CD4-positive, alpha-beta T cell treated with Interleukin-15 for 4 hours (primary cell): ENCODE measurements around the gene HMCES.

Experiments
- DNase-seq: peaks from one replicate; pipeline ENCODE4 v3.0.0-alpha.2; 2020; ENCODE audit warnings: low spot score

Gene HMCES

DNA sequence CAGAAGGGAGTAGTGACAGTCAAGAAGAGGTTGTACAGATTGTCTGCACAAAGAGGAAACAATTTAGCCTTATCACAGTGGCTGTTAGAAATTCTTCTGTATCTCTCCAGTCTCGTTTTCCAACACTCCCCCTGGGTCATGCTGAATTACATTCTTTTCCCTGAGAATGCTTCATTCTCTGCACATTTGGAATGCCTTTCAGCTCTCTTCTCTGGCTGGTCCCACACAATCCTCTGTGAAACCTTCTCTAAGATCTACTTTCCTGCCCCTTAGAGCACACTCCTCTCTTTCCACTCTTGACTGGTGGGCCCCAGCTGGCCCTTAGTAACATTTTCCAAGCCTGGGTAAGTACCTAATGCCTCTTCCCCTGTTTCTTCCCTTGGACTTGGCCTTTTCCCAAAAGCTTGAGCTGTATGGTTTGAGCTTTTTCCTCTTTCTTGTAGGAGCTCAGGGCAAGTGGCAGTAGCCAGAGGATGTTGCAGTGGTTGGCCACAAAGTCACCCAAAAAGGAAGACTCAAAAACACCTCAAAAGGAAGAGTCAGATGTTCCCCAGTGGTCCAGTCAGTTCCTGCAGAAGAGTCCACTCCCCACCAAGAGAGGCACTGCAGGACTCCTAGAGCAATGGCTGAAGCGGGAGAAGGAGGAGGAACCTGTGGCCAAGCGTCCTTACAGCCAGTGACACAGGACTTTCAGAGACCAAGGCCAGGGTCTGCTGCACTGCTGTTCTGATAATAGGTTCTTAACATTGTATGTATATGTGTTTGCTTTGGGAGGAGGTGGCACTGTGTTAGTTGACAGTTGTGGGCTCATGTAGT lies 25.7 kb downstream of the HMCES start:
- DNase-seq, result no peak

DNA sequence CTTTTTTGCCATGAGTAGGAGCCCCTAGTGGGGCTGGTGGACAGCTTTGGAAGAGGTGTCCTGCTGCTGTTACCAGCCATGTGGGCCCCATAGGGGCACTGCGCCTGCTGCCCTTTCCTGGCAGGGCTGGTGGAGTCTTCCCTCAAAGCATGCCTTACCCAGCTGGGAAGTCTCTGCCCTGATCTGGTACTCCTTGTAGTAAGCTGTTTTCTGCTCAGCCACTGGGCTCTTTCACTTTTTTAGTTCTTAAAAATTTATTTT lies 26.2 kb downstream of the HMCES start:
- DNase-seq, result no peak

DNA sequence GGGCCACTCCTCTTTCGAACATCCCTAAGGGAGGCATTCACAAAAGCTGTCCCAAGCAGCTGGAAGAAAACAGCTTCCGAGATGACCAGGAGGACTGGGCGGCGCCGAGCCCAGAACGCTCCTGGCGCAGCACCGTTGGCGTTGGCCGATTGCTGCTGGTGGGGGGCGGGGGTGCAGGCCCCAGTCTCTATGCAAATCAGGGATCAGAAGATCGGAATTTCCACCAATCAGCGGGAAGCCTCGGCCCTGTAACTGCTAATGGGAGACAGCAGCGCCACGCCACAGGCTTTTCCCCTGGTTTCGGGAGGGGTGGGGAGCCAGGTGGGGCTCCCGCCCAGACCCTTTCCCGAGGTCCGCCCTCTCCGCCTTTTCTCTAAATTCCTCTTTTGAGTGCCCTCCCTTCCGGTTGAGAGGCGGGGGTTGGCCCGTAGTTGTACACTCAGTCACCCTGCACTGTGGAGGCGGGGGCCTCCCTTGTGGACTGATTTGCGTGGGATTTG lies 27.0 kb downstream of the HMCES start:
- peak; percentile 15 for DNase-seq

DNA sequence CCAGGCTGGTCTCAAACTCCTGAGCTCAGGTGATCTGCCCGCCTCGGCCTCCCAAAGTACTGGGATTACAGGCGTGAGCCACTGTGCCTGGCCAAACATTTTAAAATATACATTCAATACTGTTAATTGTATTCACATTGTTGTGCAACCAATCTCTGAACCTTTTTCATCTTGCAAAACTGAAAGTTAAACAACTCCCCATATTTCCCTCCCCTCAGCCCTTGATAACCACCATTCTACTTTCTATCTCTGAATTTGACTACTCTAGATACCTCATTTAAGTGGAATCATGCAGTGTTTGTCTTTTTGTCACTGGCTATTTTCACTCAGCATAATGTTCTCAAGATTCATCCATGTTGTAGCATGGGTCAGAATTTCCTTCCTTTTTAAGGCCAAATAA lies 30.0 kb downstream of the HMCES start:
- no peak for DNase-seq

DNA sequence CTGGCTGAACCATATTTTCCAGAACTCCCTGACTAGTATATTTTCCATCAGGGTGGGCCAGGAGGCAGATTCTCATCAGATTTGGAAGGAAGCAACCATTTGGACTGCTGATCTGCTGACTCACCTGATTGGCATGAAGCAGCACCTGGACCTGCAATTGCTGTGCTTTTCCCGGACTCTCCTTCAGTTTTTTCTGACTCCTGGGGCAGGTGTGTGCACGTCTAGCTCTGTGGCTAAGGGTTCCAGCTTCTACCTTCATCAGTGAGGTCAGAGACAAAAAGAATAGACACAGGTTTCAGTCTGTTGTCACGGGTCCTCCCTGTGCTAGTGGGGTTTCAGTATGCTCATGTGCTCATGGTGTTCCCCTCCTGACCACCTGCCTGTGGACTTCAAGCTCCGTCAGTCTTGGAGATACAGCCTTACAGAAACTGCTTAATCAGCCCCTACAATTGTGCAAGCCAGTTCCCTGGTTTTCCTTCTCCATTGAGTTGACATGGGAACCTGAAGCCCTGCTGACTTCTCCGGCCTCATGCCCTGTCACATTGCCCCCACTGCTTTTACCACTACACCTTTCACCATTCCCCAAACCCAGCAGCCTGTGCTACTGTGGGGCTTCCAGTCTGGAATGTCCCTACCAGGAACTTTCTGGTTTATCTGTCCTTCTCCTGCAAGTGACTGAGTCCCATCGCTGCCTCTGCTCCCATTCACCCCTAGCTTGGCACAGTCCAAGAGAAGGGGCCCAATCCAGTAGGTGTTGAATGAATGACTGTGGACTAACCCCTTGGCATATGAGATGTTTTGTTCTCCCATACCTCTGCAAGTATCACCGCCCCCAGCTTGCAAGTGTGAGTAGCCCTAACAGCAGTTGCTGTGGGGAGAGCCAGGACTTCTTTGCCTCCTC lies 31.7 kb downstream of the HMCES start:
- DNase-seq, result no peak

DNA sequence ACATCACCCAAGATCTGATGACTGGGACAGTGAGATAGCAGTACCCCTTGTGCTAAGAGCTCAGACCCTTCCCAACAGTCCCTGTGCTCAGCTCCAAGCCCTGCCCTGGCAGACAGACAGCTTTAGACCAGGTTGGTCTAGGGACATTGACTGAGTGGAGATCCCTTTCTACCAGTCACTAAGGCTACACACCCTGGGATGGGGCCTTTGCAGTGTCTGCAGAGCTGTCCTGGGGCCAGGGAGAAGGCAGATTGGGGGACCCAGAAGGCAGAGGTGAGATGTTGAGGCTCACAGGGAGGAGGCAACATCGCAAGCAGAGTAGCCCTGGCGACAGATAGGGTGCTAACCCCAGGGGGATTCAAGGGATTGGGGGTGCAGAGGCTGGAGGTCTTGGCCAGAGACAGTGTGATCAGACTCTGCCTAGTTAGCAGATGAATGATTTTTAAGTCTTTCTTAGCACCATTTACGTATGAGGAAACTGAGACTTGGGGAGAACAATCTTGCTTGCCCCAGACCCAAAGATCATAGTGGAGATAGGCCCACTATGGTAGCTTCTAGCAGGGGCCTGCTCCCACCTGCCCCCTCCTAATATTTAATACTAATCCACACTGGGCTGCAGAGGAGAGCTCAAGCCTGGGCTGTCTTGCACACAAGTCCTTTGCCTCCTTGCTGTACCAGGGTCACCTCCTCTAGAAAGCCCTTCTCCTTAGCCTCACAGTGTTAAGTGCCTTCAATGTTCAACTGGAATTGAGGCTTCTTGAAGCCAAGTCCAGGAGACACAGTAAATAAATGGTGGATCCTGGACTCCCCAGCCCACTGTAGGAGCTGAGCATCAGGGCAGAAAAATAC lies 32.6 kb downstream of the HMCES start:
- no peak for DNase-seq

DNA sequence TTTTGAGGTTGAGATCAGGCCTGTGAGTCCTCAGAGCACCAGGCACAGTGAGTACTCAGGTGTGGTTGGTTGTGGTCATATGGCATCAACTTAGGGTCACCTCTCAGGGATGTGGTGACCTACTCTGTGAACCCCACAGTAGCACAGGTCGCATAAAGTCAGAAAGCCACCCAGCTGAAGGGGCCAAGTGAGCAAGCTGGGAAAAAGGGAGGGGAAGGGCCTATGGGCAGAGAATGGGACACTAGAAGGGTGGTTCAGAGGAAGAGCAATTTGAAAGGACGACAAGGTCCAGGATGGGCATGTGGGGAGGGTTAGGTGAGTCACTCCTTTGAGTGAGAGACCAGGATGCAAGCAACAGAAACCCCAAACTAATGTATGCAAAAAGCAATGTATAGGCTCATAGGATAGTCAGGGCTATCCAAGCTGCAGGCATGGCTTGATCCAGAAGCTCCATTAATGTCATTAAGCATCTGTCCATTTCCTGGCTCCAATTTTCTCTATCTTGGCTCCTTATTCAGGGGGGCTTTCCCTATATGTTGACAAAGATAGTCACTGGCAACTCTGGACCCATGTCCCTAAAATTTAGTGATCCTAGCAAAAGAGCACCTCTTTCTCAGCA lies 33.5 kb downstream of the HMCES start:
- no peak for DNase-seq

DNA sequence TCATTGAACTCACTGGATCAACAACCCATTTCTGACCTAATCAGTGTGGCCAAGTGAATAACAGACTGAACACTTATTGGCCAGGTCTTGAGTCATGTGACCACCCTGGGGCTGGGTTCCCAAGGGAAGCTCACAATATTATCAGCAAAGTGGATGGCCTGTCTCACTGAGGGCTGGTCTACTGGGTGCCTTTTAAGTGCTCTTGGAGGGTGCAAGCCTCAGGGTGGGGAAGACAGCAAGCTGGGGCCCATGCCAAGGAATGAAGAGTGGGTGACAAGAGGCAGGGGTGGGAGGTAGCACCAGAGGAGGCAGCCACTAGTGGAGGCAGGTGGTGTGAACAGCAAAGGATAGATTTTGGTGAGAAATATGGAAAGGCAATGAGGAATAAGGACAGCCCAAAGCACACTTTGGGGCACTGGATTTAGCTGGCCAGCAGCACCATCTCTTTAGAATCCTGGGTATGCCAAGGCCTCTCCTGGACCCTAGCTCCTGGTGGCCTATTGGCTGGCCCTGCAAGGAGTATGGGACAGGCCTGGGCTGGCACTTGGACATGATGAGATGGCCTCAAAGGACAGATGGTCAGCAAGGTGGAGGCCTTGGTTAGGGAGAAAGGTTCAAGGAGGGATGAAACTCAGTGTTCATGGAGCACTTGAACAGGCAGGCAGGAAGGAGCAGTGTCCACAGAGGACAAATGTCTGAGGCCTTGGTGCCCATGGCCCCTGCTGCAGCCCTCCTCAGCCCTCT lies 34.2 kb downstream of the HMCES start:
- DNase-seq, result no peak

DNA sequence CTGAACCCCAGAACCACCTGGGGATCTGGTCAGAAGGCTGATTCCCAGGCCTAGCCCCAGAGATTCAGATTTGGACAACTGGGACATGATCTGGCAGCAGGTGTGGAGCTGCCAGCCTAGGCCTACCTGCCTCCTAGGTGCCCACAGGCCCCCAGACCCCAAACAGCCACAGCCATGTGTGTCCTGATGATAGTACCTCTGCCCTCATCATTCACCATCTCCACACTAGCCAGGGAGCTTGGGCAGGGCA lies 34.7 kb downstream of the HMCES start:
- DNase-seq, result no peak

DNA sequence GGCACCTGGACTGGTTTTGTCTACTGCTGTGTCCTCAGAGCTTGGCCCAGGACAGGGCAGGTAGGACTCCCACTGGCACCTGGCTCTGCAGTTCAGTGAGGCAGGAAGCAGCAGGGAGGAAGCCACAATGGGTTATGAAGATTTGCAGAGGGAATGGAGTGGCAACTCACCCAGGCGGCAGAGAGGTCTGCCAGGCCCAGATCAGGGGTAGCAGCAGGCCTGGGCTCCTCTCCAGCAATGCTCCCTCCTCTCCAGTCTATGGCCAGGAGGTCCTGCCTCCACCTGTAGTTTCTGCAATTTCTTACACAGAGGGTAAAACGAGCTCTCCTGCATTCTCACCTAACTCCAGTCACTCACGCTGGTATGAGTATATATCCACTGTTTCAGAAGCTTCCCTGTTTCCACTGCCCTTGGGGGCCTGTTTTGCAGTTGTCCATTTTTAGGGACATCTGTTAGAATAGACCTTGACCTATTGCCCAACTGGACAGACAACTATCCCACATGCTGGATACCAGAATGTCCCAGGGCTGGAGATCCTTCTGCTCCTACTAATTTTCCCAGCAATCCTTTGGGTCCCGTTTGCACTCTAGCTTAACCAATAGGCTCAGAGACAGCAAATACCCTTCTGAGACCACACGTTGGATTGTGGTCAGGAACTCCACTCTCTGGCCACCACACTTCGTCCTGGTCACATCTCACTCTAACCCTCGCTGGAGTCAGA lies 35.2 kb downstream of the HMCES start:
- DNase-seq, result no peak

DNA sequence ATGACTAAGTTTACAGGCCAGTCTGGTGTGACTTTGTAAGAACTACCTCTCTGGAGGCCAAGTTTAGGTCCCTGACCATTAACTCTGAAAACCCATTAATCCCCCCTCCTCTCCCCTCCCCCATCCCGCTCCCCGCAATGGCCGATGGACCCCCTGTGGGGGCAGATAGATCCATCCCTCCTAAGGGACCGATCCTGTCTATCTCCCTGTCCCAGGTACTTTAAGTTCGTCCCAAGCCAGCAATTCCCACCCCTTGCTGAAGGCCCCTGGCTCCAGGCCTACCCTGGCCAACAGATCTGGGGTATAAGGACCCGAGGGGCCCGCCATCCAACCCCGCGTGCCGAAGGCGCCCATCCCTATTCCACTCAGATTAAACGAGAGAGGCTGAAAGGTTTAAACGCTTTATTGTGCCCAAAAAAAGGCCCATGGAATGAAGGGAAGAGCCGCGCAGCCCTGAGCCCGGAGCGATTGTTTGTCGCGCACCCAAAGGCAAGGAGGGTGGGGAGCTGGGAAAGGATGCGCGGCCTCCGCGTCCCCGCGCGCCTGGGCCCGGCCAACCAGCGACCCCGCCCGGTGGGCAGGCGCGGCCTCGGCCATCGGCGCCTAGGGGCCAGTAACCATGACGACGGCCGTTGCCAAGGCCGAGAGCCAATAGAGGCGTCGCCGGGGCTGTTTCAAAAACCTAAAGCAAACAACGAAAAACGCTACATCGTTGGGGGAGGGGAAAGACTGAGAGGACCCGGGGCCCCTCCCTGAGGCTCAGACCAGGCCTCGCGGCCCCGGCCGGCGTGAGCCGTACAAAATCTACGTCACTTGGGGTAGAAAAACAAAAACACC lies 35.9 kb downstream of the HMCES start:
- peak; percentile 66 for DNase-seq

DNA sequence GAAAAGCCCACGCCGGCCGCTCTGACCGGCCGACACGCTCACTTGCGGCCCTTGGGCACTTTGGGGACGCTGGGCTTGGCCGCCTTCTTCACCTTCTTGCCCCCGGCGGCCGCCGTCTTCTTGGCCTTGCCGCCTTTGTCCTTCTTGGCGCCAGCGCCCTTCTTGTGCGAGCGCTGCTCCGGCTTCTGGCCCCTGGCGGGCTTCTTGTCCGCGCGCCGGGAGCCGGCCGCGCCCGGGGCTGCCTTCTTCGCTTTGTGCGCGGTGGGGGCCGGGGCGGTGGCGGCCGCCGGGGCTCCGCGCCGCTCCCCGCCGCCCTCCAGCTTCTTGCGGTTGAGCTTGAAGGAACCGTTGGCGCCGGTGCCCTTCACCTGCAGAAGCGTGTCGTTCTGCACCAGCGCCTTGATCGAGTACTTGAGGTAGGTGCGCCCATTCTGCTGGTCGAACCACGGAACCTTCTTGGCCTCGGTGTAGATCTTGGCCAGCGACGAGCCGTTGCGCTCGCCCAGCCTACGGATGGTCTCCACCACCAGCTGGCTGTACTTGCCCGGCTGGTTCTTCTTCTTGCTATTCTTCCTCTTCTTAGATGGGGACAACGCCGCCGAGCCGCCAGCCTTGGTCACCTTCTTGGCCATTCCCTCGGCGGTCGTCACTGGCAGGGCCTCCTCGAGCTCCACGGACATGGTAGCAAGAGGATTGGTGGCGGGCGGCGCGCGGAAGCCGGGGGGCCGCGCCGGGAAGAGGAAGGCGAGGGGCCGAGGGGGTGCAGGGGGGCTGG lies 36.7 kb downstream of the HMCES start:
- peak; percentile 25 for DNase-seq

DNA sequence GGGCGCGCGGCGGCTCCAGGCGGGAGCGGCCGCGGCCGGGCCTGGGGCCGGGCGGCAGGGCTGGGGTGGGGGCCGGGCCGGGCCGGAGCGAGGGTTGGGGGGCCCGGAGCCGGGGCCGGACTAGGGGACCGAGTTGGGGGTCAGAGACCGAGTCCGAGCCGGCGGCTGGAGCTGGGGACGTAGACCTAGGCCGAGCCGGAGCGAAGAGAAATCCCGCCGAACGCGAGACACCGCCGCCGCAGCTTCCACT lies 37.3 kb downstream of the HMCES start:
- DNase-seq, result no peak

DNA sequence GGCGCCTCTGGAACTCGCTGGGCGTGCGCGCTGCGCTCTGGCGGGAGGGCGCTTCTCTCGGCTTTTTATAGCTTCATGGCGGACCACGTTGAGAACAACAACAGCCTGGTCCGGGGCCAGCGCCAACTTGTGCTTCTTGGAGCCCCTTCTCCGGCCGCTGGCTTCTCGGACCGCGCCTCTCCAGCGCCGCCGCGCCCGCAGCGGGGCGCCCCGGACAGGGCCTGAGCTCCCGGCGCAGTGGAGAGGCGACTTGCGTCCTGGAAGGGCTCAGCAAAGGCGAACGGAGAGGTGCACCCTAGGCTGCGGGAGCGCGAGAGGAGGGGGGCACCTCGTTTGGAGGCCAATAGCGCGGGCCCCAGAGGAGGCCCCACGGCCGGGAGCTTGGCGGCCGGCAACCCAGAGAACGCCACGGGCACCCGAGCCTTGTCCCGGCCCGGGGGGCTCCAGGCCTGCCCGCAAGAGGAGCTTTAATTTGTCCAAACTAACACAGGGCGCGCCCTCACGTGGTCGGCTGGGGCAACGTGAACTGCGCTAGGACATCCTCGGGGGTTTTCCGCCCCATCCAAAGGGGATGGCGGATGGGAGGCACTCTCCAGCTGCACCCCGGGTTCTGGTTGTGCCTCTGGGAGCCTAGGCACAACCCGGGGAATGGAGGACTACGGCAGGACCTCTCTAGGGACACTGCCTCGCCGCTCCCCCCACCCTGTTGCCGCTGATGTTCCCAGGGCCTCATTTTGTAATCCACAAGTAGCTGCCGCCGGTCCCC lies 37.8 kb downstream of the HMCES start:
- DNase-seq, result peak; percentile 93

DNA sequence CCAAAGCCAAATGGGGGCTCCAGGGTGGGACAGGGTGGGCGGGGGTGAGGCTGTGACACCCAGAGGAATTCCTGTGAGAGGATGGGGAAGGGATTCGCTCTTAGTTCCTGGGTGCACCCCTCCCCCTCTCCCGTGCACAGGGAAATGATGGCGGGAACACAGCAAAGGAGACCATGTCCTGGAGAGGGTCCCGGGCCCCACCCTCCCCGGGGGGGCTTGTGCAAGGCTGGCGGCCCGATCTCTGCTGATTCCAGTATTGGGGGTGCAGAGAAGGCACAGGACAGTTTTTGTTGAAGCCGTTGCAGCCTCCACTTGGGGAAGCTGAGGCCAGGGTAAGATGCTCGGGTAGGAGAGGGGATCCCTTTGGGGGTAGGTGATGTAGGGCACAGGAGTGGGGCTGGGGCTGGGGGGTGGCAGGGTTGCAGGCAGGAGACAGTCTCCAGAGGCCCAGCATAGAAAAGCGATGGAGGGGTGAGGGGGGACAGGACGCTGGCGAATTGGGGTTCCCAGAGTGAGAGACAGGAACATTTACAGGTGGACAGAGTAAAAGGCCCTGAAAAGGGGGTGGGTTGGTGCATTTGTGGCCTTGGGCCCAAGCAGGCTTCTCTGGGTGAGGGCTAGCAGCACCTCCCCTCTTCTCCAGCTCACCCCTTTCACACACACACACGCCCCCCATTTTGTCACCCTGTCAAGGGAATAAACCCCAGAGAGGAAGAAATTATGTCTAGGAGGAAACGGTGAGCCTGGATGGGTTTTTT lies 38.5 kb downstream of the HMCES start:
- DNase-seq, result no peak

DNA sequence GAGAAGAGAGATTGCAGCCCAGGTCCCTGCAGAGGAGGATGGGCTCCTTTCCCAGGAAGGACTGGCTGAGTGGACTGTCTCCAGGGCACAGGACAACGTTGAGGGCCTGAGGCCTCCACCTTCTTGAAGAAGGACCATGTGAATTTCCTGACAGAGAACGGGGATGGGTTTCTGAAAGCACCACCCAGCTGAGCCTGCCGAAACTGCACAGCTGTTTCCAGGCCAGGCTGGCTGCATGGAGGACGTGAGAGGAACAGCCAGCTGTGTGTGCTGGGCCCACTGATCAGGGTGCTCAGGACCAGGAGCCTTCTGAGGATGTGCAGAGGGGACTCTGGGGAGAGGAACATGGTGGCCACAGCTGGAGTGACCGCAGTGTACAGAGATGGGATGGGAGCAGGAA lies 39.2 kb downstream of the HMCES start:
- no peak for DNase-seq

DNA sequence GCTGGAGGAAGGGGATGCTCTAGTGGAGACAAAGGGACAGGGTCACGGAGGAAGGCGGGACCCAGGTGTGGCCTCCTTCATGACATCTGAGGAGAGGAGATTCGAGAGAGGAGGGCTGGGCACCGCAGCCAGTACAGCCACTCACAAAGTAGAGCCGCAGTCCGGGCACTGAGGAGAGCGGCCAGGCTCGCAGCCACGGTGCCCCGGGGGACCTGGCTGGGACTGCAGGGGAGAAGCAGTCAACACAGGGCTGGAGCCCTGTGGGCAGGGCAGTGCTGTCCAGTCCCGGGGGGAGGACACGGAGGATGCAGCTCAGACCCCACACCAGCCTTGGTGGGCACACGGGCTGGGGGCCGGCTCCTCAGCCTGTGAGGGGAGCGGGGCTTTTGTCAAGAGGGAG lies 40.3 kb downstream of the HMCES start:
- no peak for DNase-seq

DNA sequence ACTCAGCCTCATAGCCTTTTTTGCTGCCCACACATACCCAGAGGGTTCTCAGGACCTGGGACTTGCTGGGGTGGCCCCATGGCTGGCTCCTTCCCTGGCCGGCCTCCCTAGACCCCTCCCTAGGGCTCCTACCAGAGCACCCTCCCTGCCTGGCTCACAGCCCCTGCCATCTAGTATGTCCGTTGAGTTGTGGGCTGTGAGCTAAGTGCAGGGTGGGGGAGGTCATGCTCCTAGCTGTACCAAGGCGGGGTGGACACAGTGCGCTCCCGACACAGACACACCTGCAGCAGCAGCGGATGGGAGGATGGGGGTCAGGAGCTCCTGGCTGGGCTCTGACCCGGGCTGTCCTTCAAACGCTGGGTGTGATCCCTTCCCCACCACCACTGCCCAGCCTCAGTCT lies 41.6 kb downstream of the HMCES start:
- DNase-seq, result no peak
